UCSD-AML1 (cell line): Measurements from ENCODE around the gene RTL3.
"Not testable (repeated sequence)": the region's sequence is repeated elsewhere in the genome, so short reads cannot be mapped to it uniquely, and the experiment has no call there.

Experiments
- DNase-seq: peaks from one replicate; lab custom pipeline; 2025; ENCODE audit not compliant: unreplicated experiment; lab: John Stamatoyannopoulos, UW

The RTL3 gene

GRCh38 chrX:78658845-78659744, at the start of gene RTL3:
TSS of gene RTL3 (minus strand) at chrX:78659328. CDS start at chrX:78658420, 908 bp downstream.
- no peak for DNase-seq

- no peak for DNase-seq
These were observed 49.7 kb upstream of the RTL3 start for GRCh38 chrX:78708816-78709215.

GRCh38 chrX:78708262-78708661, 49.1 kb upstream of the RTL3 start:
- DNase-seq, result peak; percentile 9

- no peak for DNase-seq
These were observed 46.9 kb upstream of the RTL3 start for GRCh38 chrX:78706071-78706470.

GRCh38 chrX:78693536-78693935, 34.4 kb upstream of the RTL3 start:
- no peak for DNase-seq

- no peak for DNase-seq
These were observed 33.9 kb upstream of the RTL3 start for GRCh38 chrX:78693012-78693411.

- DNase-seq, result no peak
These were observed 28.5 kb upstream of the RTL3 start for GRCh38 chrX:78687586-78687985.

GRCh38 chrX:78673246-78673645, 14.1 kb upstream of the RTL3 start:
- DNase-seq, result no peak

- DNase-seq, result no peak
These were observed 6.2 kb upstream of the RTL3 start for GRCh38 chrX:78665342-78665741.

- no peak for DNase-seq
These were observed 2.7 kb upstream of the RTL3 start for GRCh38 chrX:78661836-78662235.

- no peak for DNase-seq
These were observed 827 bp upstream of the RTL3 start for GRCh38 chrX:78659955-78660354.

GRCh38 chrX:78658414-78658813, 714 bp downstream of the RTL3 start:
- DNase-seq, result peak; percentile 19

GRCh38 chrX:78655642-78656041, 3.5 kb downstream of the RTL3 start:
- DNase-seq, result no peak

GRCh38 chrX:78653118-78653822, 5.9 kb downstream of the RTL3 start:
- no peak for DNase-seq

GRCh38 chrX:78650906-78651437, 8.2 kb downstream of the RTL3 start:
- DNase-seq, result no peak

- DNase-seq, result no peak
These were observed 15.3 kb downstream of the RTL3 start for GRCh38 chrX:78643874-78644273.

GRCh38 chrX:78643096-78643495, 16.0 kb downstream of the RTL3 start:
- no peak for DNase-seq

- DNase-seq, result not testable (repeated sequence)
These were observed 23.0 kb downstream of the RTL3 start for GRCh38 chrX:78636096-78636495.

- no peak for DNase-seq
These were observed 33.9 kb downstream of the RTL3 start for GRCh38 chrX:78624962-78625909.

- no peak for DNase-seq
These were observed 34.7 kb downstream of the RTL3 start for GRCh38 chrX:78624426-78624825.

GRCh38 chrX:78622831-78623230, 36.3 kb downstream of the RTL3 start:
- DNase-seq, result no peak
